Endothelial cell of umbilical vein (primary cell): ENCODE results near the gene MXD4. TPM values are rescaled to one million over a fixed set of nuclear protein-coding genes. Genes with fewer than 3 reads are reported as not detected.

ENCODE experiments used
- BruUV-seq: library from RNA; stranded (reverse); fragments of 400-500 nt; replicated peaks from 2 replicates; lab custom pipeline; 2021; lab: Mats Ljungman, UMichigan
- CTCF ChIA-PET: fragments of 300-600, 350-600 bp; sonication (Branson Sonifier 250); formaldehyde crosslinking; loops from one replicate; lab custom pipeline; 2021; ENCODE audit warnings: antibody characterized with exemption, inconsistent platforms; lab: Charles Lee
- POLR2A ChIA-PET: fragments of 300-600, 350-600 bp; sonication (Branson Sonifier 250); formaldehyde crosslinking; loops from one replicate; lab custom pipeline; 2021; ENCODE audit warnings: antibody characterized with exemption, inconsistent platforms; lab: Charles Lee
- DNase-seq: peaks from one replicate; pipeline ENCODE4 v3.0.0-alpha.2; 2011; ENCODE audit warnings: low read depth, low spot score
- FAIRE-seq: peaks from 2 replicates; lab custom pipeline; 2011; peaks lifted over from hg19 to GRCh38; lab: Jason Lieb, UNC
- H2AFZ ChIP-seq: 2 replicates; pipeline ENCODE4 v1.6.0; 2012; ENCODE audit warnings: low read depth, low read length, control low read depth, inconsistent platforms
- H3K27ac ChIP-seq: 2 replicates; pipeline ENCODE4 v1.5.1; 2011; ENCODE audit warnings: low read depth, mild to moderate bottlenecking, control low read depth, low read length, moderate library complexity; ENCODE audit not compliant: insufficient read depth
- H3K27me3 ChIP-seq, 2 experiments: 2 replicates each; pipeline versions ENCODE4 v1.6.0 to v1.6.1; 2011; ENCODE audit warnings: low read length in 2 of 2, mixed read lengths in 1 of 2; ENCODE audit not compliant: control insufficient read depth in 2 of 2, insufficient read depth in 2 of 2
- H3K36me3 ChIP-seq, 2 experiments: 2 replicates in 1 of 2; 3 replicates in 1 of 2; pipeline ENCODE4 v1.5.1; 2011; ENCODE audit warnings: low read length in 2 of 2, mild to moderate bottlenecking in 1 of 2, moderate library complexity in 1 of 2; ENCODE audit not compliant: control insufficient read depth in 2 of 2, insufficient read depth in 2 of 2; ENCODE audit errors: extremely low read depth in 1 of 2
- H3K4me1 ChIP-seq: 3 replicates; pipeline ENCODE4 v1.5.1; 2011; ENCODE audit warnings: mild to moderate bottlenecking, low read length; ENCODE audit not compliant: control insufficient read depth, insufficient read depth; ENCODE audit errors: extremely low read depth
- H3K4me2 ChIP-seq: 2 replicates; pipeline ENCODE4 v1.6.1; 2011; ENCODE audit warnings: low read length, control low read depth, mixed read lengths; ENCODE audit not compliant: insufficient read depth
- H3K4me3 ChIP-seq, 3 experiments: fragments of 200-600 bp in 1 of 3; sonication (generic), shearing (Covaris generic) in 1 of 3; replicated peaks in 1 of 3; 2 replicates each; pipeline ENCODE4 v1.5.1; 2011 to 2016; ENCODE audit warnings: control low read depth in 3 of 3, low read length in 3 of 3, mild to moderate bottlenecking in 2 of 3, inconsistent platforms in 1 of 3, low read depth in 1 of 3, moderate library complexity in 1 of 3; ENCODE audit not compliant: insufficient read depth in 1 of 3
- H3K79me2 ChIP-seq: 2 replicates; pipeline ENCODE4 v1.6.0; 2012; ENCODE audit warnings: low read length, inconsistent platforms; ENCODE audit not compliant: control insufficient read depth, insufficient read depth
- H3K9ac ChIP-seq: replicated peaks from 2 replicates; pipeline ENCODE3; 2011; ENCODE audit warnings: low read length, control low read depth; ENCODE audit not compliant: insufficient read depth; ENCODE audit errors: extremely low read depth
- H3K9me1 ChIP-seq: replicated peaks from 3 replicates; pipeline ENCODE4 v1.6.0; 2011; ENCODE audit warnings: mild to moderate bottlenecking, low read length; ENCODE audit not compliant: control insufficient read depth, insufficient read depth; ENCODE audit errors: extremely low read depth
- H3K9me3 ChIP-seq: replicated peaks from 2 replicates; pipeline ENCODE4 v1.5.1; 2012; ENCODE audit warnings: low read length, inconsistent platforms; ENCODE audit not compliant: control insufficient read depth, insufficient read depth
- H4K20me1 ChIP-seq: replicated peaks from 2 replicates; pipeline ENCODE3; 2011; ENCODE audit warnings: mild to moderate bottlenecking, low read length; ENCODE audit not compliant: control insufficient read depth, insufficient read depth; ENCODE audit errors: extremely low read depth
- EZH2 ChIP-seq: IDR thresholded peaks from 2 replicates; pipeline ENCODE4 v1.6.1; 2012; ENCODE audit warnings: borderline replicate concordance, low read depth, mild to moderate bottlenecking, moderate library complexity, low read length, inconsistent platforms; ENCODE audit not compliant: severe bottlenecking
- FOS ChIP-seq: IDR thresholded peaks from 2 replicates; pipeline ENCODE4 v1.6.1; 2011; ENCODE audit warnings: mild to moderate bottlenecking, low read length, moderate library complexity, borderline replicate concordance; ENCODE audit not compliant: insufficient read depth
- GATA2 ChIP-seq: IDR thresholded peaks from 2 replicates; pipeline ENCODE4 v1.7.0; 2011; ENCODE audit warnings: low read depth, mild to moderate bottlenecking, moderate library complexity, mixed read lengths, low read length; ENCODE audit not compliant: insufficient read length, insufficient read depth
- JUN ChIP-seq: IDR thresholded peaks from 2 replicates; pipeline ENCODE4 v1.6.1; 2011; ENCODE audit warnings: borderline replicate concordance, low read depth; ENCODE audit not compliant: insufficient read length, insufficient read depth
- MYC ChIP-seq: IDR thresholded peaks from one replicate; pipeline ENCODE4 v1.6.1; 2011; ENCODE audit warnings: mild to moderate bottlenecking, low read depth, low read length
- POLR2A ChIP-seq: IDR thresholded peaks from 2 replicates; pipeline ENCODE4 v1.6.1; 2012; ENCODE audit warnings: low read depth, mild to moderate bottlenecking, control low read depth, low read length
- POLR2AphosphoS5 ChIP-seq: IDR thresholded peaks from 2 replicates; pipeline ENCODE4 v1.6.1; 2012; ENCODE audit warnings: low read depth, mild to moderate bottlenecking, control low read depth, low read length, moderate library complexity; ENCODE audit not compliant: insufficient read depth
- dilution Hi-C: fragments of 300-500 bp; cut with MboI; formaldehyde crosslinking; loops from one replicate; pipeline ENCODE4 v1.15.0; 2019; ENCODE audit warnings: low sequenced_read_pairs; ENCODE audit not compliant: extremely low pct_ligation_motif_present
- intact Hi-C: fragments of 100-400 bp; cut with micrococcal nuclease; formaldehyde crosslinking; loops from one replicate; pipeline ENCODE4 v1.10.0; 2022
- polyA plus RNA-seq, 4 experiments: library from polyadenylated mRNA; depleted of rRNA in 3 of 4; stranded (reverse) in 3 of 4; unstranded in 1 of 4; fragments of >200 nt; gene quantifications; 2 replicates each; pipeline versions ENCODE4 v1.2.1 to v1.2.3, GENCODE V29; 2011 to 2012; ENCODE audit warnings: missing spikeins in 1 of 4
- total RNA-seq: library from RNA; stranded (reverse); gene quantifications from 2 replicates; pipeline ENCODE4 v1.2.3, GENCODE V29; 2021
- TF ChIP-seq, protein P1 (sequence below), 2 donors: IDR thresholded peaks; 1 replicate in 1 of 2; 2 replicates in 1 of 2; pipeline ENCODE4 v1.5.1; 2011; ENCODE audit warnings: low read length in 2 of 2, mild to moderate bottlenecking in 2 of 2, moderate library complexity in 2 of 2, control low read depth in 1 of 2, inconsistent platforms in 1 of 2, low read depth in 1 of 2; ENCODE audit not compliant: insufficient read depth in 1 of 2; ENCODE audit errors: extremely low read depth in 1 of 2
- TF ChIP-seq, protein P2 (sequence below): IDR thresholded peaks from 2 replicates; pipeline ENCODE4 v1.6.1; 2011; ENCODE audit not compliant: insufficient read depth, insufficient read length

The MXD4 gene
- total and polyA plus RNA-seq, 2 donors (not counting 3 experiments of a cell fraction or from before 2014, with no cell fraction given) = 62.7 to 74.1 TPM

DNA sequence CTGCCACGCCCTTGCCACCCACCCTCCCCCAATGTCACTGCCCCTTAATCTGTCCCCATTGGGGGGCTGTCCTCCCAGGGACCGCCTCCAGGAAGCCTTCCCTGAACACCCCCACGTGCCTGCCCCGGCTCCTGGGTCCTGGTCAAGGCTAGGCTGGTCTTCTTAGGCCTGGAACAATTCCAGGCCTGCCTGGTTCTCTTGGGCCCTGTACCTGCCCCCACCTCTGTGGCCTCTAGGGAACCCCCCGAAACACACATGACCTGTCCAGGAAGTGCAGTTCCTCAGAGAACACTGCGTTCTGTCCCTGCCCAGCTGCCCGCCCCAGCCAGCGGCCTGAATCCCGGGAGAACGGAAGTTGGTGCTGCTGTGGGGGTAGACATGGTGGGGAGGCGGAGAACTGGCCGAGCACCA is 5.1 kb downstream of the MXD4 start:
- FAIRE-seq = peak; percentile 31
- no peak overlapping the region for H3K9ac ChIP-seq

DNA sequence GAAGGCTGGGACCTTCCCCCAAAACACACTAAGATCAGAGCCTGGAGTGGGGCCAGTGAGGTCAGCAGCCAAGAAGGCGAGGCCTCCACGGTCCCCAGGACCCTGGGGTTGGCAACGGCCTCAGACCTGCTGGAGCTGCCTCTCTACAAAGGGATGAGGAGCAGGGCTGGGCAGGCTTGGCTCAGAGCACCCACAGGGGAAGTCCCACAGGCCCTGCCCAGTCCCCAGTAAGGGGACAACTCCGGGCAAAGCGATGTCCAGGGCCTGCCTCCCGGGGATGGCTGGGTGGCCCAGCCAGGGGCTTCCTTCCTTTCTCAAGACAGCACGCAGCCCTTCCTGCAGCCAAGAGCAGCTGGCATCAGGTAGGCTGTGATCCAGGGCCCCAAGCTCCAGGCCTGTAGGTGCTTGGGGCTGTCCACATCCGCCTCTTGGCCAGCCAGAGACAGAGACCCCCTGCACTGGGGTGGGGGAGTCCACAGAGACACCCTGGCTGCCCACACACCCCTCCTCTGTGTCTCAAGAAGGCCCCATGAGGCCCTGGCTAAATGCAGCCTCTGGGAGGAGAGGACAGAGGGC is 5.7 kb downstream of the MXD4 start:
- H3K36me3 ChIP-seq = peaks cover 2 to 41% of the 10 kb centered on the region in 2 experiments

More for the DNA sequence above, 5.1 kb downstream of the MXD4 start:
- intact Hi-C loops (loop anchor here (1.0 kb wide), 1 partner anchor 14 kb away; the partner anchor contains the start of genes HAUS3 and POLN), dilution Hi-C loops (no loop called here)
- H3K27ac ChIP-seq = peak overlapping the region; percentile 15
- no peaks in the 10 kb centered on the region for H3K9me3 ChIP-seq
- ChIA-PET POLR2A (interaction anchor here (1.4 kb wide), 1 partner anchor 15 kb away, joined by 3 read pairs; the partner anchor contains the start of genes HAUS3 and POLN), CTCF (interaction anchor here (0.8 to 1.1 kb wide), 4 partner anchors 8 to 37 kb away, joined by 3 read pairs; no protein-coding TSS in a partner anchor)
- H3K4me3 ChIP-seq = no peak overlapping the region
- no peak overlapping the region for H3K4me2 ChIP-seq
- no TSS peak for BruUV-seq
- no peaks in the 10 kb centered on the region for H4K20me1 ChIP-seq
- TF ChIP-seq POLR2AphosphoS5 (peak; percentile 63), FOS (no peak)
- DNase-seq = peak; percentile 11
- H3K27me3 ChIP-seq = no peaks in the 10 kb centered on the region
- H2AFZ ChIP-seq = no peak overlapping the region
- peaks cover 21% of the 10 kb centered on the region for H3K4me1 ChIP-seq
- H3K9me1 ChIP-seq = no peaks in the 10 kb centered on the region
- peaks cover 0 to 36% of the 10 kb centered on the region in 2 experiments for H3K36me3 ChIP-seq
- H3K79me2 ChIP-seq = peaks cover 15% of the 10 kb centered on the region

More for the DNA sequence above, 5.7 kb downstream of the MXD4 start:
- Histone ChIP-seq H3K79me2 (peaks cover 15% of the 10 kb centered on the region), H2AFZ (no peak overlapping the region), H3K27ac (peak overlapping the region; percentile 15), H3K4me3 (no peak overlapping the region), H3K9me1 (no peaks in the 10 kb centered on the region), H3K4me1 (peaks cover 21% of the 10 kb centered on the region), H3K9ac (no peak overlapping the region), H3K9me3 (no peaks in the 10 kb centered on the region), H3K4me2 (no peak overlapping the region), H4K20me1 (no peaks in the 10 kb centered on the region), H3K27me3 (no peaks in the 10 kb centered on the region)
- BruUV-seq = no TSS peak
- CTCF ChIA-PET = interaction anchor here (1.0 kb wide), 1 partner anchor 36 kb away, joined by 3 read pairs; no protein-coding TSS in a partner anchor
- TF ChIP-seq FOS = no peak
- TF ChIP-seq MYC = no peak
- TF ChIP-seq POLR2AphosphoS5 = no peak
- TF ChIP-seq, protein P1, sequence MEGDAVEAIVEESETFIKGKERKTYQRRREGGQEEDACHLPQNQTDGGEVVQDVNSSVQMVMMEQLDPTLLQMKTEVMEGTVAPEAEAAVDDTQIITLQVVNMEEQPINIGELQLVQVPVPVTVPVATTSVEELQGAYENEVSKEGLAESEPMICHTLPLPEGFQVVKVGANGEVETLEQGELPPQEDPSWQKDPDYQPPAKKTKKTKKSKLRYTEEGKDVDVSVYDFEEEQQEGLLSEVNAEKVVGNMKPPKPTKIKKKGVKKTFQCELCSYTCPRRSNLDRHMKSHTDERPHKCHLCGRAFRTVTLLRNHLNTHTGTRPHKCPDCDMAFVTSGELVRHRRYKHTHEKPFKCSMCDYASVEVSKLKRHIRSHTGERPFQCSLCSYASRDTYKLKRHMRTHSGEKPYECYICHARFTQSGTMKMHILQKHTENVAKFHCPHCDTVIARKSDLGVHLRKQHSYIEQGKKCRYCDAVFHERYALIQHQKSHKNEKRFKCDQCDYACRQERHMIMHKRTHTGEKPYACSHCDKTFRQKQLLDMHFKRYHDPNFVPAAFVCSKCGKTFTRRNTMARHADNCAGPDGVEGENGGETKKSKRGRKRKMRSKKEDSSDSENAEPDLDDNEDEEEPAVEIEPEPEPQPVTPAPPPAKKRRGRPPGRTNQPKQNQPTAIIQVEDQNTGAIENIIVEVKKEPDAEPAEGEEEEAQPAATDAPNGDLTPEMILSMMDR (IDR thresholded peaks at IDR 0.05; ENCODE audit: extremely low read depth in 1 of 2, insufficient read depth in 1 of 2, low read depth in 1 of 2, low read length in 2 of 2) = no peak
- TF ChIP-seq JUN = no peak
- no peak for TF ChIP-seq EZH2
- no peak for TF ChIP-seq POLR2A
- TF ChIP-seq GATA2 = no peak
- TF ChIP-seq, protein P2, sequence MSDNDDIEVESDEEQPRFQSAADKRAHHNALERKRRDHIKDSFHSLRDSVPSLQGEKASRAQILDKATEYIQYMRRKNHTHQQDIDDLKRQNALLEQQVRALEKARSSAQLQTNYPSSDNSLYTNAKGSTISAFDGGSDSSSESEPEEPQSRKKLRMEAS = no peak
- FAIRE-seq (no peak), DNase-seq (no peak)
- intact Hi-C loops = no loop called here
- dilution Hi-C loops = no loop called here
- POLR2A ChIA-PET = no interaction called here
